Panc1 (cell line): Measurements from ENCODE around the gene CLIP1. TPM values are rescaled to one million over a fixed set of nuclear protein-coding genes. Genes with fewer than 3 reads are reported as not detected.

ENCODE experiments used
- ATAC-seq: fragments of 200-7000 bp; cut with Tn5 transposase; 2 replicates; pipeline ENCODE4 v1.9.1; 2020; ENCODE audit warnings: mild to moderate bottlenecking, moderate library complexity
- BruUV-seq: library from RNA; stranded (reverse); fragments of 400-500 nt; replicated peaks from 2 replicates; lab custom pipeline; 2021; lab: Mats Ljungman, UMichigan
- CTCF ChIA-PET: fragments of 300-600 bp; sonication (Branson Sonifier 250); formaldehyde crosslinking; loops from one replicate; lab custom pipeline; 2022; ENCODE audit warnings: antibody characterized with exemption; lab: Charles Lee
- POLR2A ChIA-PET: fragments of 300-600 bp; sonication (Branson Sonifier 250); formaldehyde crosslinking; loops from one replicate; lab custom pipeline; 2022; ENCODE audit warnings: antibody characterized with exemption; lab: Charles Lee
- DNase-seq: peaks from one replicate; pipeline ENCODE4 v3.0.0-alpha.2; 2010; ENCODE audit warnings: low read depth, low spot score
- H3K27ac ChIP-seq: 2 replicates; pipeline ENCODE4 v1.5.1; 2011; ENCODE audit warnings: mild to moderate bottlenecking, low read length, inconsistent platforms
- H3K27me3 ChIP-seq: fragments of 200-500 bp; sonication (Bioruptor generic); 2 replicates; pipeline ENCODE4 v1.6.0; 2014; ENCODE audit warnings: low read length, inconsistent platforms; ENCODE audit not compliant: control insufficient read depth, insufficient read depth
- H3K36me3 ChIP-seq: fragments of 200-500 bp; sonication (Bioruptor generic); 2 replicates; pipeline ENCODE4 v1.5.1; 2014; ENCODE audit warnings: inconsistent platforms, mild to moderate bottlenecking, low read length, moderate library complexity; ENCODE audit not compliant: control insufficient read depth, insufficient read depth
- H3K4me1 ChIP-seq: 2 replicates; pipeline ENCODE4 v1.5.1; 2011; ENCODE audit warnings: inconsistent platforms, mild to moderate bottlenecking, low read length, moderate library complexity; ENCODE audit not compliant: control insufficient read depth, insufficient read depth
- H3K4me3 ChIP-seq, 2 experiments: 2 replicates each; pipeline ENCODE4 v1.5.1; 2011 to 2012; ENCODE audit warnings: low read depth in 2 of 2, low read length in 2 of 2, mild to moderate bottlenecking in 2 of 2, inconsistent platforms in 1 of 2, moderate library complexity in 1 of 2
- H3K9me3 ChIP-seq: fragments of 200-500 bp; sonication (Bioruptor generic); 2 replicates; pipeline ENCODE4 v1.5.1; 2014; ENCODE audit warnings: low read depth, mild to moderate bottlenecking, inconsistent platforms, low read length, moderate library complexity; ENCODE audit not compliant: control insufficient read depth, insufficient read depth
- POLR2AphosphoS5 ChIP-seq: IDR thresholded peaks from 2 replicates; pipeline ENCODE4 v1.6.1; 2012; ENCODE audit warnings: mild to moderate bottlenecking, low read depth, low read length, moderate library complexity
- SIN3A ChIP-seq: IDR thresholded peaks from 2 replicates; pipeline ENCODE4 v1.6.1; 2012; ENCODE audit warnings: low read depth, mild to moderate bottlenecking, low read length, moderate library complexity, borderline replicate concordance; ENCODE audit not compliant: insufficient read depth
- TCF7L2 ChIP-seq: IDR thresholded peaks from 2 replicates; pipeline ENCODE4 v1.6.1; 2011; ENCODE audit warnings: mild to moderate bottlenecking, low read depth, low read length, inconsistent platforms
- in situ Hi-C: cut with HindIII; loops from 2 replicates; pipeline ENCODE4 v1.10.0; 2016; ENCODE audit warnings: low sequenced_read_pairs, low pct_unique_long_range_greater_than_20kb
- intact Hi-C: fragments of 100-400 bp; cut with micrococcal nuclease; formaldehyde crosslinking; loops from one replicate; pipeline ENCODE4 v1.10.0; 2022; ENCODE audit not compliant: unreplicated experiment
- total RNA-seq: library from RNA; stranded (reverse); gene quantifications from one replicate; pipeline ENCODE4 v1.2.1, GENCODE V29; 2021; ENCODE audit not compliant: unreplicated experiment
- TF ChIP-seq, protein P1 (sequence below), 2 experiments: IDR thresholded peaks; 2 replicates each; pipeline ENCODE4 v1.6.1; 2011 to 2012; ENCODE audit warnings: low read depth in 2 of 2, control low read depth in 1 of 2, low read length in 1 of 2, mild to moderate bottlenecking in 1 of 2, moderate library complexity in 1 of 2; ENCODE audit not compliant: insufficient read depth in 1 of 2
- TF ChIP-seq, protein P2 (sequence below): fragments of 450-650 bp; IDR thresholded peaks from 2 replicates; pipeline ENCODE4 v1.5.1; 2017; ENCODE audit warnings: mild to moderate bottlenecking

CLIP1 gene
- total RNA-seq, 1 experiment from 2014 or later: 117 TPM

- Histone ChIP-seq H3K4me3 (no peak overlapping the region), H3K9me3 (no peaks in the 10 kb centered on the region), H3K4me1 (peaks cover 29% of the 10 kb centered on the region), H3K27ac (peak overlapping the region; percentile 55; the same call in 1 of the 2 replicates), H3K27me3 (no peaks in the 10 kb centered on the region), H3K36me3 (no peaks in the 10 kb centered on the region)
- ATAC-seq (no peak), DNase-seq (no peak)
- POLR2A ChIA-PET: interaction anchor here (0.7 kb wide), 1 partner anchor 130 kb away, joined by 3 read pairs; no protein-coding TSS in a partner anchor
- TF ChIP-seq, protein P1, sequence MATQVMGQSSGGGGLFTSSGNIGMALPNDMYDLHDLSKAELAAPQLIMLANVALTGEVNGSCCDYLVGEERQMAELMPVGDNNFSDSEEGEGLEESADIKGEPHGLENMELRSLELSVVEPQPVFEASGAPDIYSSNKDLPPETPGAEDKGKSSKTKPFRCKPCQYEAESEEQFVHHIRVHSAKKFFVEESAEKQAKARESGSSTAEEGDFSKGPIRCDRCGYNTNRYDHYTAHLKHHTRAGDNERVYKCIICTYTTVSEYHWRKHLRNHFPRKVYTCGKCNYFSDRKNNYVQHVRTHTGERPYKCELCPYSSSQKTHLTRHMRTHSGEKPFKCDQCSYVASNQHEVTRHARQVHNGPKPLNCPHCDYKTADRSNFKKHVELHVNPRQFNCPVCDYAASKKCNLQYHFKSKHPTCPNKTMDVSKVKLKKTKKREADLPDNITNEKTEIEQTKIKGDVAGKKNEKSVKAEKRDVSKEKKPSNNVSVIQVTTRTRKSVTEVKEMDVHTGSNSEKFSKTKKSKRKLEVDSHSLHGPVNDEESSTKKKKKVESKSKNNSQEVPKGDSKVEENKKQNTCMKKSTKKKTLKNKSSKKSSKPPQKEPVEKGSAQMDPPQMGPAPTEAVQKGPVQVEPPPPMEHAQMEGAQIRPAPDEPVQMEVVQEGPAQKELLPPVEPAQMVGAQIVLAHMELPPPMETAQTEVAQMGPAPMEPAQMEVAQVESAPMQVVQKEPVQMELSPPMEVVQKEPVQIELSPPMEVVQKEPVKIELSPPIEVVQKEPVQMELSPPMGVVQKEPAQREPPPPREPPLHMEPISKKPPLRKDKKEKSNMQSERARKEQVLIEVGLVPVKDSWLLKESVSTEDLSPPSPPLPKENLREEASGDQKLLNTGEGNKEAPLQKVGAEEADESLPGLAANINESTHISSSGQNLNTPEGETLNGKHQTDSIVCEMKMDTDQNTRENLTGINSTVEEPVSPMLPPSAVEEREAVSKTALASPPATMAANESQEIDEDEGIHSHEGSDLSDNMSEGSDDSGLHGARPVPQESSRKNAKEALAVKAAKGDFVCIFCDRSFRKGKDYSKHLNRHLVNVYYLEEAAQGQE (IDR thresholded peaks at IDR 0.05; ENCODE audit: insufficient read depth in 1 of 2, low read depth in 2 of 2, low read length in 1 of 2): no peak
- in situ Hi-C loops (no loop called here), intact Hi-C loops (no loop called here)
- CTCF ChIA-PET: no interaction called here
- no TSS peak for BruUV-seq
These were observed 27.8 kb downstream of the CLIP1 start for GRCh38 chr12:122394626-122395194.

- in situ Hi-C loops: no loop called here
- ATAC-seq: no peak
- Histone ChIP-seq H3K4me1 (peaks cover 20% of the 10 kb centered on the region), H3K4me3 (no peak overlapping the region), H3K36me3 (no peaks in the 10 kb centered on the region), H3K9me3 (no peaks in the 10 kb centered on the region), H3K27ac (no peak overlapping the region), H3K27me3 (no peaks in the 10 kb centered on the region)
- DNase-seq: no peak
- TF ChIP-seq, protein P1 (IDR thresholded peaks at IDR 0.05; ENCODE audit: insufficient read depth in 1 of 2, low read depth in 2 of 2, low read length in 1 of 2): no peak
- TF ChIP-seq SIN3A: no peak
- TF ChIP-seq TCF7L2: no peak
- TF ChIP-seq, protein P2, sequence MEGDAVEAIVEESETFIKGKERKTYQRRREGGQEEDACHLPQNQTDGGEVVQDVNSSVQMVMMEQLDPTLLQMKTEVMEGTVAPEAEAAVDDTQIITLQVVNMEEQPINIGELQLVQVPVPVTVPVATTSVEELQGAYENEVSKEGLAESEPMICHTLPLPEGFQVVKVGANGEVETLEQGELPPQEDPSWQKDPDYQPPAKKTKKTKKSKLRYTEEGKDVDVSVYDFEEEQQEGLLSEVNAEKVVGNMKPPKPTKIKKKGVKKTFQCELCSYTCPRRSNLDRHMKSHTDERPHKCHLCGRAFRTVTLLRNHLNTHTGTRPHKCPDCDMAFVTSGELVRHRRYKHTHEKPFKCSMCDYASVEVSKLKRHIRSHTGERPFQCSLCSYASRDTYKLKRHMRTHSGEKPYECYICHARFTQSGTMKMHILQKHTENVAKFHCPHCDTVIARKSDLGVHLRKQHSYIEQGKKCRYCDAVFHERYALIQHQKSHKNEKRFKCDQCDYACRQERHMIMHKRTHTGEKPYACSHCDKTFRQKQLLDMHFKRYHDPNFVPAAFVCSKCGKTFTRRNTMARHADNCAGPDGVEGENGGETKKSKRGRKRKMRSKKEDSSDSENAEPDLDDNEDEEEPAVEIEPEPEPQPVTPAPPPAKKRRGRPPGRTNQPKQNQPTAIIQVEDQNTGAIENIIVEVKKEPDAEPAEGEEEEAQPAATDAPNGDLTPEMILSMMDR: no peak
- TF ChIP-seq POLR2AphosphoS5: no peak
- intact Hi-C loops: no loop called here
- no TSS peak for BruUV-seq
- CTCF ChIA-PET: no interaction called here
- POLR2A ChIA-PET: no interaction called here
These were observed 28.7 kb downstream of the CLIP1 start for GRCh38 chr12:122393817-122394216.
